Measurements from ENCODE around the gene SSRP1.

- TF ChIP-seq, protein P1, sequence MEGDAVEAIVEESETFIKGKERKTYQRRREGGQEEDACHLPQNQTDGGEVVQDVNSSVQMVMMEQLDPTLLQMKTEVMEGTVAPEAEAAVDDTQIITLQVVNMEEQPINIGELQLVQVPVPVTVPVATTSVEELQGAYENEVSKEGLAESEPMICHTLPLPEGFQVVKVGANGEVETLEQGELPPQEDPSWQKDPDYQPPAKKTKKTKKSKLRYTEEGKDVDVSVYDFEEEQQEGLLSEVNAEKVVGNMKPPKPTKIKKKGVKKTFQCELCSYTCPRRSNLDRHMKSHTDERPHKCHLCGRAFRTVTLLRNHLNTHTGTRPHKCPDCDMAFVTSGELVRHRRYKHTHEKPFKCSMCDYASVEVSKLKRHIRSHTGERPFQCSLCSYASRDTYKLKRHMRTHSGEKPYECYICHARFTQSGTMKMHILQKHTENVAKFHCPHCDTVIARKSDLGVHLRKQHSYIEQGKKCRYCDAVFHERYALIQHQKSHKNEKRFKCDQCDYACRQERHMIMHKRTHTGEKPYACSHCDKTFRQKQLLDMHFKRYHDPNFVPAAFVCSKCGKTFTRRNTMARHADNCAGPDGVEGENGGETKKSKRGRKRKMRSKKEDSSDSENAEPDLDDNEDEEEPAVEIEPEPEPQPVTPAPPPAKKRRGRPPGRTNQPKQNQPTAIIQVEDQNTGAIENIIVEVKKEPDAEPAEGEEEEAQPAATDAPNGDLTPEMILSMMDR (IDR thresholded peaks at IDR 0.05; ENCODE audit: low read length): no peak
- TF ChIP-seq EZH2phosphoT487 (IDR thresholded peaks at IDR 0.05; ENCODE audit: low read length): no peak
These were observed 23.1 kb downstream of the SSRP1 start for GRCh38 chr11:57312511-57313021.

Data from MM.1S (cell line).